Stimulated activated CD8-positive, alpha-beta memory T cell treated with anti-CD3 and anti-CD28 coated beads, Interleukin-12 subunit alpha, Interleukin-12 subunit beta, amount 100 ng/mL, for 1 hour (primary cell): Measurements from ENCODE around the gene HAPLN1.

Experiments
- DNase-seq: peaks from one replicate; pipeline ENCODE4 v3.0.0-alpha.2; 2020; ENCODE audit warnings: low read depth

HAPLN1 gene

DNA sequence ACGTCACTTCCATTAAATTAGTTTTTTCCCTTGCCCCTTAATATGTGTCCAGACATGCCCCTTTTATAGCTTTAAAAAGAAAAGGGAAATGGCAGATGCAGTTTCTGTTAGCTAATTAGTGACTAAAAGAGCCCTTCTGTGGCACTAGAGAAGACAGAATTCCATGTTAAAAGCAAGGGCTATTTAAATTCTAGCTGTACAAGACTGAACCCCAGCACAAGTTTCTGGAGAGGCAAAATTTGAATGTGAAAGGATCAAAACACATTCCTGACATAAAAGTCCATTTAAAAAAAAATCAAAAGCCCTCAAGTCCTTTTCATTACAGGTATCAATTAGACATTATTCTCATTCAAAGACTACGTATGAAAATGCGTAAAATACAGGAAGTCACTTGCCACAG is 78.7 kb downstream of the HAPLN1 start:
- DNase-seq: no peak

DNA sequence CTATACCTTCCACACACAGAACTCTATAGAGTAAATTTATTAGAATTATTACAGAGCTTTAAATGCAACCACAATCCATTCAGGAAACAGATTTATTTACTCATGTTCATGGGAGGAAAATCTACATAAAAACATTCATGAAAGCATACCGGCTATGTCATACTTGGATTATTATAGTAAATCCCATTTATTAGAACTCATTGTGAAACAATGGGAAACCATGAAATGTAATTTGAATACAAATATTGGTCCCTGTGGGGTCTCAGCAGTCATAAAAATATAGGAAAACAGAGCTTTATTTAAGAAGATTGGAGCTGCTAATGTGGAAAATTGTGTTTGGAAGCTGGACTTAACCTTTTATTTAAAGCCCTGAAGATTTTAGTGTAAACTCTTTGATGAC is 80.7 kb downstream of the HAPLN1 start:
- no peak for DNase-seq

DNA sequence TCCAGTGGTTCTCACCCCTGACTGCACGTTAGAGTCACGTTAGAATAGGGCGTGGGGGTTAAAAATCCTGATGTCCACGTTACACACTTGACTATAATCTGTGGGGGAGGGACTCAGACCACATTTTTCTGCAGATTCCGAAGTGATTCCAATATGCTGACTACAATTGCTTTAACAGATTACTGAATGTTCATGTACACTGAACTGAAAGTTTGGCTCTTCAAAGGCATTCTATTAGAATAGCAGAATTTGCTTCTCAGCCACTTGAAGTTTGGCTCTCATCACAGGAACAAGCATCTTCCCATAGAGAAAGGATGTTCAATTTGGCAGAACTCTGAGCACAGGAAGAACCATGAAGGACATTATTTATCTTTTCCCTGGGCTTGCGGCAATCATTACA is 84.5 kb downstream of the HAPLN1 start:
- DNase-seq: no peak

DNA sequence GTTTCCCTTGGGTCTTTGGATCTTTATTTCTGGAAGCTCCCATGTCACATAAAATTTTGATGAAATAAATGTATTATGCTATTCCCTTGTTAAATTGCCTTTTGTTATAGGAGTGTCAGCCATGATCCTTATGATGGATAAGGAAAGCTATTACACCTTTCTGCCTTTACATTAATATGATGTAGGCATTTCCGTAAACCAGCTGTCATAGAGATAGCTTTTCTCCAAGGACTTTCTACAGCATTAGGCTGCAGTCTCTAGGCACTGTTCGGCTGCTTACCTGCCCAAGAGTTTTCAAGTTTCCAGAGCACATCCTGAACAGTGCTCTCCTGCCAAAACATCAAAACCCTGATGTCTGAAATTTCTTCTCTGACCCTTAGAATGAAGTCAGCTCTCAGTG is 87.4 kb downstream of the HAPLN1 start:
- no peak for DNase-seq

DNA sequence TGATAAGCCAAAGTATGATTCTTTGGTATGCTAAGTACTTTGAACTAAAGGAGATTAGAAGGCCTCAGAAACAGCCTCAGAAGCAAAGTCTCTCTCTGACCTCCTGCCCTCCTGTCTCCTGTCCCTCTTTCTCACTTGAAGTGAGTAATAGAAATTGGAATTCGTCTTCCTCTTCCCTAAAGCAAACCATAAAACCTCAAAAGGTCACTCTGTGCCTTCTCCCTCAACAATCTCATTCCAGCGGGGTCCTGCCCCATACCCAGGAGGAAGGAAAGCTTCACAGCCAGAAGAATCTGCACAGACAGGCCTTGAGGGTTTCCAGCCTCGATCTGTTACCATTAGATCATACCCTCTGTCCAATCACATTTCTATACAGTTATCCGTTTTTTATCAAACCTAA is 87.8 kb downstream of the HAPLN1 start:
- no peak for DNase-seq

DNA sequence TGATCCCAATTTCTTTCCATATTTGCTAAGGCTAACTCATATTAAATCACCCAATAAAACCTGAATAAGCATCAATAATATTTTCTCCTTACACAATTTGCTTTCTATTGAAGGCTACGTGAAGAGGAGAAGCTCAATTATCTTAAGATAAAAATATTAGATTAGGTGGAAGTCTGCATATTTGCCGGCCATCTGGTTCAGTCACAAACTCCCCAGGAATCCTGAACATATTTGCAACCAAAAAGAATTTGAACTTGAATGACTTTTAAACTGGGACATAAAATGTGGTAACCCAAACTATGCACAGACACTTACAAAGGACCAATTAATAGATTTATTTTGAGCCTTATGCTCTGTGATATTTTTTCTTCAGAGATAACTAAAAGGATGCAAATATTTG is 92.3 kb downstream of the HAPLN1 start:
- no peak for DNase-seq

DNA sequence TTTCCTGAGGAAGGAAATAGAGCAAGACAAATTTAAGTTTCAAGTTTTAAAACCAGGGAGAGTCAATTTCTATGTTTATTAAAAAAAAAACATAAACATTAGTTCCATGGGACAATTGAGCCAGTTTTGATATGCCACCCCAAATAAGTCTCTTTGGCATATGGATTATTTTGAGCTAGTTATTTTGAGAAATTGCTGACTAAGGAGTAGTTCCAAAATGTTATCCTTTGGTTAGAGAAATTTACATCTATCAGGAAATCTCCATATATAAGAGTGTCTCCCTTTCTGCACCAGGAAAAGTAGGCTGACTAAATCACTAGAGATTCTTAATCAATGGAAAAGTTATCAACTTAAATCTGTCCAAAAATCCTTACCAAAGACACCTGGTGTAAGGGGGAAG is 105.8 kb downstream of the HAPLN1 start:
- DNase-seq: no peak

DNA sequence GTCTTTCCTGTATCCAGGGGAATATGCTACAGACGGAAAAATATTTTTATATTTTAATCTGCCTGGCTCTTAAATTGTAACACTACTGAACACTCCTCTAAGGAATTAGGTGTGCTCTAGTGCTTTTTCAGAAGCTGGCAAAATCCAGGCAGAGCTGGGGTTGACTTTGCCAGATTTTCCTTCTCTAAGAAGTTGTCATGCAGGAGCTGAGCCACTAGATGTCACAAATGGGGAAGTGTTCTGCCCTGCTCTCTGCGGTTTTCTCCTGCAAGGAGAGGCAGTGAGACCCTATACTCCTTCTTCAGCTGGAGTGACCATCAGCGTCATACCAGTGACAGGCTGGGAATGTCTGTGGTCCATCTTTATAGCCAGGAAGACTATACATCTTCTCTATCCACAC is 112.5 kb downstream of the HAPLN1 start:
- DNase-seq: no peak

DNA sequence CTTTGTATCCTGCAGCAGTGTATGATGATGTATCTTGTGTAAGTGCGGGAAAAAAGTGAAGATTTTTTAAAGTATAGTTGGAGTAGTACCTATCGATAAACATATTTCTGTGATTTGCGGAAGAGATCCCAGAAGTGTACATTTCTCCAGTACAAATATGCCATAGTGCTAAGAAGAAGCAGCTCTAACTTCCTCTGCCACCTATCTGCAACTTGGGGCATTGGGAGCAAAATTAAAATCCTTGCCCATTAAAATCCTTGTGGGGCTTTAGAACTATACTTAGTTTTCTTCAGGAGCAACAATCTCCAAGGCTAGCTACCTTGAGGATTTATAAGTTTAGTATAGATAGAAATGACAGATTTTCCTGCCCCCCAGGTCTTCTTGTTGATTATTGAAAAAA is 125.4 kb downstream of the HAPLN1 start:
- DNase-seq: no peak

DNA sequence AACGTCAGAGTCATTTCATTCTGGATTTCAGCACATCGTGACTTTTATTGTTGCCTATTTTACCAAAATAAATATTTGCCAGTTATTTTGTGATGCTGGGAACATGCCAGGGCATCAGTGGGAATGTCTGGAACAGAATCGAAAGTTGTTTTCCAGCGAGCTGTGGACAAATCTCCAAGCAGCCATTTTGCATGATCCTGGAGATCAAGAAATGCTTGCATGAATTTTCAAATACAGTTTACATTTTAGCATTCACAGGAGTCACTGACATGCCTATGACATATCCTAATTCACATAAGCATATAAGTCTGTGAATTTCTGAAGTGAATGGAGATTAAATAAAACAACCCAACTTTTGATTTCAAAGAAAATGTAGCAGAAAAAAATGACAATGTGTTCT is 129.7 kb downstream of the HAPLN1 start:
- DNase-seq: no peak

DNA sequence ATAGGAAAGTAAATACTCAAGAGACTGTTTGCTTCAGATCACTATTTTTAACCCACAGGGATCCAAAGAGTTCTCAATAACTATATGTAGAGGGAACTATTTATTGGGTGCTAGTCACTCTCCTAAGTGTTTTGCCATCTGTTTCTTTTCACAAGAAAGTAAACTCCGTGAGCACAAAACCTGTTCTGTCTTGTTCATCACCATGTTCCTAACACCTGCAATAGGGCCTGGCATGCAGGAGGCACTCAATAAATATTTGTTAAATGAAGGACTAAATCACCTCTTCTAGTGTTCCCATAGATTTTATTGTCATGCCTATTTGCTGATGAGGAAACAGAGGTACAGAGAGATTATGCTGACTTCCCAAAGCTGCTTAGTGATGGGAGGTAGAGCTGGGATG is 130.9 kb downstream of the HAPLN1 start:
- DNase-seq: no peak
